GM12878 (cell line): ENCODE data around the gene WDR59. TPM values are rescaled to one million over a fixed set of nuclear protein-coding genes. Genes with fewer than 3 reads are reported as not detected.

Experiments used
- ETV6 ChIP-seq, 2 experiments: fragments of 450-650 bp in 1 of 2; IDR thresholded peaks in 1 of 2; conservative IDR thresholded peaks in 1 of 2; 2 replicates each; pipeline ENCODE4 v1.6.1; 2014; ENCODE audit warnings: antibody characterized with exemption in 1 of 2, borderline replicate concordance in 1 of 2, low read depth in 1 of 2, mild to moderate bottlenecking in 1 of 2, moderate library complexity in 1 of 2
- HDGF ChIP-seq: fragments of 450-650 bp; IDR thresholded peaks from 2 replicates; pipeline ENCODE4 v1.6.1; 2016; ENCODE audit warnings: antibody characterized with exemption
- SMC3 ChIP-seq: IDR thresholded peaks from 2 replicates; pipeline ENCODE4 v1.6.1; 2011; ENCODE audit warnings: low read length, improper control_type of control experiment, borderline replicate concordance
- USF1 ChIP-seq: IDR thresholded peaks from 2 replicates; pipeline ENCODE4 v1.6.1; 2011; ENCODE audit warnings: borderline replicate concordance, low read depth, mild to moderate bottlenecking, moderate library complexity, mixed read lengths, low read length; ENCODE audit not compliant: insufficient read depth; ENCODE audit errors: extremely low read length
- USF2 ChIP-seq: IDR thresholded peaks from 2 replicates; pipeline ENCODE4 v1.6.1; 2011; ENCODE audit warnings: low read depth, low read length, improper control_type of control experiment, borderline replicate concordance
- ZBTB11 ChIP-seq: fragments of 450-650 bp; formaldehyde crosslinking; IDR thresholded peaks from 2 replicates; pipeline ENCODE4 v1.5.0; 2022; ENCODE audit warnings: mild to moderate bottlenecking, missing genetic modification characterization
- ZBTB4 ChIP-seq: fragments of 450-650 bp; formaldehyde crosslinking; IDR thresholded peaks from 2 replicates; pipeline ENCODE4 v1.4.0; 2022; ENCODE audit warnings: mild to moderate bottlenecking, moderate library complexity
- polyA plus RNA-seq, 11 experiments: library from polyadenylated mRNA; depleted of rRNA in 4 of 11; unstranded in 6 of 11; stranded (reverse) in 5 of 11; fragments of >200 nt; fragmentation: Nextera tagmentation in 4 of 11; fragmentation: Illumina TruSeq in 1 of 11; extraction: Ambion mirVana in 4 of 11; extraction: Trizol in 1 of 11; gene quantifications; 1 replicate in 1 of 11; 2 replicates in 10 of 11; pipeline versions ENCODE4 v1.2.1 to v1.2.3, GENCODE V29; 2011 to 2016; ENCODE audit warnings: inconsistent platforms in 2 of 11, missing spikeins in 2 of 11, low read depth in 1 of 11
- total RNA-seq, 4 experiments: library from RNA; depleted of rRNA in 3 of 4; stranded (reverse); fragments of >200 nt in 3 of 4; fragmentation: Illumina TruSeq in 1 of 4; extraction: Trizol in 1 of 4; gene quantifications; 2 replicates each; pipeline versions ENCODE4 v1.2.1 to v1.2.3, GENCODE V29; 2013 to 2021

WDR59 gene
- total and polyA plus RNA-seq, 10 of the 15 experiments (the other 5 are each of a cell fraction or from before 2014, with no cell fraction given): 9.7 to 78.4 (median 24.5) TPM

GRCh38 chr16:74829637-74830036, 155.3 kb downstream of the WDR59 start (continued):
- TF ChIP-seq HDGF (no peak), SMC3 (no peak), ETV6 (conservative IDR thresholded peaks at IDR 0.05 in 1 of 2, IDR thresholded peaks at IDR 0.05 in 1 of 2; ENCODE audit: borderline replicate concordance in 1 of 2, low read depth in 1 of 2) (no peak), USF1 (no peak), ZBTB11 (CRISPR knock-in tag) (no peak), ZBTB4 (no peak), USF2 (no peak)
